Mucosa of descending colon (tissue), 3 donors: ENCODE results near the gene CPVL. TPM values are rescaled to one million over a fixed set of nuclear protein-coding genes. Genes with fewer than 3 reads are reported as not detected.

Experiments
- ATAC-seq: fragments of 200-7000 bp; cut with Tn5 transposase; one replicate; pipeline ENCODE4 v1.9.1; 2020; ENCODE audit warnings: mild to moderate bottlenecking, moderate library complexity
- DNase-seq, 3 donors: peaks; one replicate each; pipeline ENCODE4 v3.0.0-alpha.2; 2020
- H3K36me3 ChIP-seq: fragments of 200-600 bp; one replicate; pipeline ENCODE4 v1.8.0; 2021; ENCODE audit warnings: low read depth, mild to moderate bottlenecking
- H3K4me1 ChIP-seq: fragments of 200-600 bp; one replicate; pipeline ENCODE4 v1.8.0; 2021; ENCODE audit warnings: low read depth, mild to moderate bottlenecking
- H3K4me3 ChIP-seq: fragments of 200-600 bp; one replicate; pipeline ENCODE4 v1.8.0; 2021; ENCODE audit warnings: mild to moderate bottlenecking
- H3K9me3 ChIP-seq: fragments of 200-600 bp; one replicate; pipeline ENCODE4 v1.8.0; 2021; ENCODE audit warnings: mild to moderate bottlenecking
- CTCF ChIP-seq: fragments of 200-600 bp; IDR thresholded peaks from one replicate; pipeline ENCODE4 v1.8.0; 2022; ENCODE audit warnings: antibody characterized with exemption, mild to moderate bottlenecking
- intact Hi-C, 2 donors: fragments of 100-400 bp; cut with DNase I in 1 of 2; cut with micrococcal nuclease in 1 of 2; formaldehyde crosslinking; loops; one replicate each; pipeline versions ENCODE4 v1.11.0 to v1.11.1; 2022; cut with DNase I, micrococcal nuclease
- total RNA-seq, 3 donors: library from RNA; stranded (reverse); fragmentation: NEBNext Ultra II Directional in 2 of 3; extraction: Animal tissue kit (Norgen Biotek cat#: 25700) in 2 of 3; gene quantifications; one replicate each; pipeline versions ENCODE4 v1.2.1 to v1.2.4, GENCODE V29; 2021 to 2023
- donor health status: DM: no; HTN: no; CAD: no; lungs with moderate emphysema.
- donor health status: DM: no; HTN: no; CAD: no.
- donor health status: DM: no; HTN: yes; CAD: no.

The CPVL gene
- total RNA-seq, 3 donors from 2014 or later = 8.1 to 20.0 (median 10.5) TPM

- ATAC-seq (no peak), DNase-seq (no peak)
- TF ChIP-seq CTCF = no peak
- H3K4me1 ChIP-seq = no peaks in the 10 kb centered on the region
- no peaks in the 10 kb centered on the region for H3K36me3 ChIP-seq
- intact Hi-C loops = no loop called here
- H3K9me3 ChIP-seq = no peaks in the 10 kb centered on the region
- no peak overlapping the region for H3K4me3 ChIP-seq
These were observed 145.6 kb downstream of the CPVL start for GRCh38 chr7:29000717-29001076.

- Histone ChIP-seq H3K9me3 (no peaks in the 10 kb centered on the region), H3K4me1 (no peaks in the 10 kb centered on the region), H3K4me3 (no peak overlapping the region), H3K36me3 (no peaks in the 10 kb centered on the region)
- DNase-seq (no peak), ATAC-seq (no peak)
- intact Hi-C loops = no loop called here
- TF ChIP-seq CTCF = no peak
These were observed 146.2 kb downstream of the CPVL start for GRCh38 chr7:28999895-29000716.

- intact Hi-C loops = no loop called here
- TF ChIP-seq CTCF = no peak
- no peak for ATAC-seq
- H3K4me3 ChIP-seq = no peak overlapping the region
- DNase-seq = no peak
- H3K36me3 ChIP-seq = no peaks in the 10 kb centered on the region
- H3K9me3 ChIP-seq = no peaks in the 10 kb centered on the region
- no peaks in the 10 kb centered on the region for H3K4me1 ChIP-seq
These were observed 146.9 kb downstream of the CPVL start for GRCh38 chr7:28999427-28999826.

GRCh38 chr7:28998105-28998504 is 148.2 kb downstream of the CPVL start:
- no peaks in the 10 kb centered on the region for H3K9me3 ChIP-seq
- intact Hi-C loops = no loop called here
- no peaks in the 10 kb centered on the region for H3K4me1 ChIP-seq
- no peak for ATAC-seq
- TF ChIP-seq CTCF = no peak
- no peak for DNase-seq
- H3K36me3 ChIP-seq = no peaks in the 10 kb centered on the region
- no peak overlapping the region for H3K4me3 ChIP-seq

- DNase-seq (no peak), ATAC-seq (no peak)
- Histone ChIP-seq H3K9me3 (no peaks in the 10 kb centered on the region), H3K36me3 (no peaks in the 10 kb centered on the region), H3K4me3 (no peak overlapping the region), H3K4me1 (no peaks in the 10 kb centered on the region)
- TF ChIP-seq CTCF = no peak
- intact Hi-C loops = no loop called here
These were observed 149.5 kb downstream of the CPVL start for GRCh38 chr7:28996836-28997235.
